HG02759 (cell line): ENCODE measurements around the gene WDR19.
"Not testable (repeated sequence)": the region's sequence is repeated elsewhere in the genome, so short reads cannot be mapped to it uniquely, and the experiment has no call there.

Experiments used
- ATAC-seq: cut with Tn5 transposase; IDR thresholded peaks from one replicate; pipeline ENCODE4 v1.9.1; 2021; ENCODE audit warnings: mild to moderate bottlenecking, moderate library complexity; ENCODE audit not compliant: unreplicated experiment

WDR19 gene

GRCh38 chr4:39181905-39182638 is at the start of gene WDR19:
Gene WDR19 (plus strand): TSS chr4:39182529. CDS start chr4:39182558, 29 bp downstream.
- peak; percentile 99 for ATAC-seq

GRCh38 chr4:39133623-39134022 is 48.7 kb upstream of the WDR19 start:
- no peak for ATAC-seq

GRCh38 chr4:39134683-39135306 is 47.5 kb upstream of the WDR19 start:
- no peak for ATAC-seq

- not testable (repeated sequence) for ATAC-seq
Observed at GRCh38 chr4:39138227-39138626, 44.1 kb upstream of the WDR19 start.

- ATAC-seq, result no peak
Observed at GRCh38 chr4:39146211-39146610, 36.1 kb upstream of the WDR19 start.

GRCh38 chr4:39154009-39154408 is 28.3 kb upstream of the WDR19 start:
- no peak for ATAC-seq

GRCh38 chr4:39157520-39157919 is 24.8 kb upstream of the WDR19 start:
- ATAC-seq, result no peak

- ATAC-seq, result no peak
Observed at GRCh38 chr4:39166177-39166576, 16.2 kb upstream of the WDR19 start.

GRCh38 chr4:39166669-39167068 is 15.7 kb upstream of the WDR19 start:
- ATAC-seq, result no peak

GRCh38 chr4:39169426-39169825 is 12.9 kb upstream of the WDR19 start:
- no peak for ATAC-seq

- ATAC-seq, result no peak
Observed at GRCh38 chr4:39170301-39170700, 12.0 kb upstream of the WDR19 start.

- no peak for ATAC-seq
Observed at GRCh38 chr4:39178706-39179105, 3.6 kb upstream of the WDR19 start.

GRCh38 chr4:39179681-39180080 is 2.6 kb upstream of the WDR19 start:
- no peak for ATAC-seq

- not testable (repeated sequence) for ATAC-seq
Observed at GRCh38 chr4:39180629-39181028, 1.7 kb upstream of the WDR19 start.

- no peak for ATAC-seq
Observed at GRCh38 chr4:39181520-39181904, 817 bp upstream of the WDR19 start.

- no peak for ATAC-seq
Observed at GRCh38 chr4:39201963-39202362, 19.6 kb downstream of the WDR19 start.

- no peak for ATAC-seq
Observed at GRCh38 chr4:39204543-39204942, 22.2 kb downstream of the WDR19 start.

- ATAC-seq, result no peak
Observed at GRCh38 chr4:39205000-39205399, 22.7 kb downstream of the WDR19 start.

GRCh38 chr4:39205476-39205875 is 23.1 kb downstream of the WDR19 start:
- ATAC-seq, result no peak

GRCh38 chr4:39227906-39228305 is 45.6 kb downstream of the WDR19 start:
- ATAC-seq, result no peak

GRCh38 chr4:39228377-39228776 is 46.0 kb downstream of the WDR19 start:
- no peak for ATAC-seq

GRCh38 chr4:39230462-39230861 is 48.1 kb downstream of the WDR19 start:
- no peak for ATAC-seq

GRCh38 chr4:39231660-39232059 is 49.3 kb downstream of the WDR19 start:
- ATAC-seq, result no peak
